Endothelial cell of umbilical vein (primary cell): Measurements from ENCODE around the gene GPSM1.

ENCODE experiments used
- CTCF ChIP-seq, 2 donors: IDR thresholded peaks; 1 replicate in 1 of 2; 2 replicates in 1 of 2; pipeline ENCODE4 v1.5.1; 2011; ENCODE audit warnings: low read length in 2 of 2, mild to moderate bottlenecking in 2 of 2, moderate library complexity in 2 of 2, control low read depth in 1 of 2, inconsistent platforms in 1 of 2, low read depth in 1 of 2; ENCODE audit not compliant: insufficient read depth in 1 of 2; ENCODE audit errors: extremely low read depth in 1 of 2
- GATA2 ChIP-seq: IDR thresholded peaks from 2 replicates; pipeline ENCODE4 v1.7.0; 2011; ENCODE audit warnings: low read depth, mild to moderate bottlenecking, moderate library complexity, mixed read lengths, low read length; ENCODE audit not compliant: insufficient read length, insufficient read depth
- JUN ChIP-seq: IDR thresholded peaks from 2 replicates; pipeline ENCODE4 v1.6.1; 2011; ENCODE audit warnings: borderline replicate concordance, low read depth; ENCODE audit not compliant: insufficient read length, insufficient read depth
- POLR2AphosphoS5 ChIP-seq: IDR thresholded peaks from 2 replicates; pipeline ENCODE4 v1.6.1; 2012; ENCODE audit warnings: low read depth, mild to moderate bottlenecking, control low read depth, low read length, moderate library complexity; ENCODE audit not compliant: insufficient read depth

DNA sequence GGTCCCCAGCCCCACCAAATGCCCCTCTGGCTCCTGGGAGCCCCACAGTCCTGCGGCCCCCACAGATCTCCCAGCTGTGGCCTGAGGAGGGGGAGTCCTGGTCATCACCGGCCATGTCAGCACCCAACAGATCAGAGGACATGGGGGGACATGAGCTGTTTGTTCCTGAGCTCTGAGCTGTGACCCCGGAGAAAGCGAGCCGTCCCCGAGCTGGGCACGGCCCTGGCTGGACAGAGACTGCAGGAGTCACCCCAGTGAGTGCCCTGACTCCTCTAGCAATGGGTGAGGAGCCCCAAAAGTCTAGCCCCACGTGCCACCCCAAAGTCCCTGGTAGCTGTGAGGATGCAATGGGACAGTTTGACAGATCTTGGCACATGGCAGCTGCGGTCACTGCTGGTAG, 49.1 kb upstream of the GPSM1 start:
- no peak for TF ChIP-seq GATA2
- TF ChIP-seq CTCF (IDR thresholded peaks at IDR 0.05; ENCODE audit: extremely low read depth in 1 of 2, insufficient read depth in 1 of 2, low read depth in 1 of 2, low read length in 2 of 2) = no peak
- TF ChIP-seq POLR2AphosphoS5 = no peak
- TF ChIP-seq JUN = no peak
